D721Med (cell line): ENCODE results near the gene AVPR2.

Experiments used
- DNase-seq: peaks from one replicate; pipeline ENCODE4 v3.0.0; 2011; ENCODE audit warnings: low spot score; ENCODE audit not compliant: insufficient read length
- FAIRE-seq: peaks from 2 replicates; lab custom pipeline; 2011; peaks lifted over from hg19 to GRCh38; lab: Jason Lieb, UNC
- CTCF ChIP-seq: IDR thresholded peaks from 2 replicates; pipeline ENCODE4 v1.5.1; 2012; ENCODE audit warnings: mild to moderate bottlenecking, control low read depth; ENCODE audit not compliant: insufficient read depth; ENCODE audit errors: missing control alignments

Gene AVPR2

GRCh38 chrX:153876112-153876491, 28.4 kb upstream of the AVPR2 start:
- DNase-seq (no peak), FAIRE-seq (no peak)
- no peak for TF ChIP-seq CTCF

- TF ChIP-seq CTCF, result no peak
- no peak for FAIRE-seq
- DNase-seq, result no peak
Observed at GRCh38 chrX:153877571-153878261, 26.8 kb upstream of the AVPR2 start.

- DNase-seq (no peak), FAIRE-seq (no peak)
- no peak for TF ChIP-seq CTCF
Observed at GRCh38 chrX:153878345-153878744, 26.1 kb upstream of the AVPR2 start.

- no peak for DNase-seq
- TF ChIP-seq CTCF, result no peak
- no peak for FAIRE-seq
Observed at GRCh38 chrX:153878969-153879653, 25.4 kb upstream of the AVPR2 start.

GRCh38 chrX:153879741-153880439, 24.6 kb upstream of the AVPR2 start:
- FAIRE-seq (no peak), DNase-seq (no peak)
- no peak for TF ChIP-seq CTCF

- TF ChIP-seq CTCF, result no peak
- DNase-seq (no peak), FAIRE-seq (no peak)
Observed at GRCh38 chrX:153880440-153880815, 24.0 kb upstream of the AVPR2 start.
